WTC11 (cell line): ENCODE data around the gene APPL1. TPM values are rescaled to one million over a fixed set of nuclear protein-coding genes. Genes with fewer than 3 reads are reported as not detected.

Experiments used
- ATAC-seq: fragments of 200-7000 bp; cut with Tn5 transposase; 2 replicates; pipeline ENCODE4 v1.10.0; 2021; ENCODE audit warnings: mild to moderate bottlenecking, moderate library complexity
- CTCF ChIA-PET: fragments of 300-600 bp; sonication (Branson Sonifier 250); formaldehyde crosslinking; loops from one replicate; lab custom pipeline; 2021; ENCODE audit warnings: antibody characterized with exemption; lab: Charles Lee
- POLR2A ChIA-PET: fragments of 350-600 bp; sonication (Branson Sonifier 250); formaldehyde crosslinking; loops from one replicate; lab custom pipeline; 2021; ENCODE audit warnings: antibody characterized with exemption; lab: Charles Lee
- DNase-seq: peaks from one replicate; pipeline ENCODE4 v3.0.0; 2021; ENCODE audit warnings: low spot score
- H3K27ac Mint-ChIP-seq: 2 replicates; pipeline ENCODE4 v1.8.0; 2021; ENCODE audit warnings: mixed read lengths
- H3K27me3 Mint-ChIP-seq: 2 replicates; pipeline ENCODE4 v1.8.0; 2021; ENCODE audit warnings: low read depth, mild to moderate bottlenecking, moderate library complexity, mixed read lengths
- H3K36me3 Mint-ChIP-seq: 2 replicates; pipeline ENCODE4 v1.8.0; 2021; ENCODE audit warnings: mixed read lengths
- H3K4me1 Mint-ChIP-seq: 2 replicates; pipeline ENCODE4 v1.8.0; 2022; ENCODE audit warnings: mixed read lengths
- H3K4me3 Mint-ChIP-seq: 2 replicates; pipeline ENCODE4 v1.8.0; 2021; ENCODE audit warnings: mild to moderate bottlenecking, moderate library complexity, mixed read lengths
- H3K9me3 Mint-ChIP-seq: 2 replicates; pipeline ENCODE4 v1.8.0; 2021; ENCODE audit warnings: mixed read lengths
- CREB1 ChIP-seq: sonication (generic); formaldehyde crosslinking; IDR thresholded peaks from 2 replicates; pipeline ENCODE4 v1.8.0; 2023; ENCODE audit warnings: mild to moderate bottlenecking, missing genetic modification reagents
- ETV6 ChIP-seq: sonication (generic); formaldehyde crosslinking; IDR thresholded peaks from 2 replicates; pipeline ENCODE4 v1.8.1; 2022; ENCODE audit warnings: mild to moderate bottlenecking, missing genetic modification reagents
- JAZF1 ChIP-seq: fragments of 250-450 bp; sonication (Bioruptor Pico); IDR thresholded peaks from 2 replicates; pipeline ENCODE4 v1.9.0; 2021; ENCODE audit warnings: moderate library complexity, mild to moderate bottlenecking, inconsistent platforms
- MXD4 ChIP-seq: fragments of 250-450 bp; sonication (Bioruptor Pico); IDR thresholded peaks from 2 replicates; pipeline ENCODE4 v1.8.0; 2021; ENCODE audit warnings: mild to moderate bottlenecking, moderate library complexity, borderline replicate concordance
- MYBL2 ChIP-seq: sonication (generic); formaldehyde crosslinking; IDR thresholded peaks from 2 replicates; pipeline ENCODE4 v1.8.1; 2023; ENCODE audit warnings: mild to moderate bottlenecking, moderate library complexity, missing genetic modification reagents
- NFE2L1 ChIP-seq: sonication (generic); formaldehyde crosslinking; IDR thresholded peaks from 2 replicates; pipeline ENCODE4 v1.8.1; 2023; ENCODE audit warnings: missing genetic modification reagents
- NR2C2 ChIP-seq: sonication (generic); formaldehyde crosslinking; IDR thresholded peaks from 2 replicates; pipeline ENCODE4 v1.8.0; 2022; ENCODE audit warnings: mild to moderate bottlenecking, missing genetic modification reagents
- NR3C1 ChIP-seq: sonication (generic); formaldehyde crosslinking; conservative IDR thresholded peaks from 2 replicates; pipeline ENCODE4 v1.8.1; 2023; ENCODE audit warnings: low read depth, mild to moderate bottlenecking, missing genetic modification reagents
- OVOL2 ChIP-seq: fragments of 250-450 bp; sonication (Bioruptor Pico); IDR thresholded peaks from 2 replicates; pipeline ENCODE4 v1.9.0; 2021; ENCODE audit warnings: mild to moderate bottlenecking, borderline replicate concordance
- RORB ChIP-seq: fragments of 250-450 bp; sonication (Bioruptor Pico); IDR thresholded peaks from 2 replicates; pipeline ENCODE4 v1.9.0; 2021; ENCODE audit warnings: mild to moderate bottlenecking
- SOX15 ChIP-seq: fragments of 250-450 bp; sonication (Bioruptor Pico); IDR thresholded peaks from 2 replicates; pipeline ENCODE4 v1.9.0; 2021; ENCODE audit warnings: mild to moderate bottlenecking
- TEAD1 ChIP-seq: sonication (generic); formaldehyde crosslinking; IDR thresholded peaks from 2 replicates; pipeline ENCODE4 v1.8.0; 2022; ENCODE audit warnings: mild to moderate bottlenecking, missing genetic modification reagents
- TEAD4 ChIP-seq: sonication (generic); formaldehyde crosslinking; IDR thresholded peaks from 2 replicates; pipeline ENCODE4 v1.8.0; 2022; ENCODE audit warnings: mild to moderate bottlenecking, missing genetic modification reagents
- ZBTB21 ChIP-seq: sonication (generic); formaldehyde crosslinking; IDR thresholded peaks from 2 replicates; pipeline ENCODE4 v1.8.1; 2023; ENCODE audit warnings: mild to moderate bottlenecking, missing genetic modification reagents, borderline replicate concordance
- ZNF219 ChIP-seq: sonication (generic); formaldehyde crosslinking; IDR thresholded peaks from 2 replicates; pipeline ENCODE4 v1.8.0; 2023; ENCODE audit warnings: missing genetic modification reagents, mild to moderate bottlenecking, borderline replicate concordance
- ZNF232 ChIP-seq: sonication (generic); formaldehyde crosslinking; IDR thresholded peaks from 2 replicates; pipeline ENCODE4 v1.8.0; 2022; ENCODE audit warnings: mild to moderate bottlenecking, missing genetic modification reagents
- ZNF396 ChIP-seq: fragments of 250-450 bp; sonication (Bioruptor Pico); IDR thresholded peaks from 2 replicates; pipeline ENCODE4 v1.8.0; 2021; ENCODE audit warnings: mild to moderate bottlenecking, moderate library complexity, borderline replicate concordance
- total RNA-seq: library from RNA; stranded (reverse); gene quantifications from 3 replicates; pipeline ENCODE4 v1.2.3, GENCODE V29; 2021
- TF ChIP-seq, protein P1 (sequence below): sonication (generic); formaldehyde crosslinking; IDR thresholded peaks from 2 replicates; pipeline ENCODE4 v1.8.1; 2022; ENCODE audit warnings: low read depth, missing genetic modification reagents, borderline replicate concordance
- TF ChIP-seq, protein P2 (sequence below): sonication (generic); formaldehyde crosslinking; IDR thresholded peaks from 2 replicates; pipeline ENCODE4 v1.8.1; 2023; ENCODE audit warnings: mild to moderate bottlenecking, missing genetic modification reagents, moderate library complexity
- TF ChIP-seq, protein P3 (sequence below): sonication (generic); formaldehyde crosslinking; IDR thresholded peaks from 2 replicates; pipeline ENCODE4 v1.8.0; 2023; ENCODE audit warnings: mild to moderate bottlenecking, missing genetic modification reagents
- TF ChIP-seq, protein P4 (sequence below): sonication (generic); formaldehyde crosslinking; IDR thresholded peaks from 2 replicates; pipeline ENCODE4 v1.8.1; 2023; ENCODE audit warnings: mild to moderate bottlenecking, missing genetic modification reagents
- TF ChIP-seq, protein P5 (sequence below): sonication (generic); formaldehyde crosslinking; IDR thresholded peaks from 2 replicates; pipeline ENCODE4 v1.8.0; 2022; ENCODE audit warnings: missing genetic modification reagents
- TF ChIP-seq, protein P6 (sequence below): fragments of 250-450 bp; sonication (Bioruptor Pico); IDR thresholded peaks from 2 replicates; pipeline ENCODE4 v1.9.0; 2021; ENCODE audit warnings: moderate library complexity, mild to moderate bottlenecking, inconsistent platforms, borderline replicate concordance

APPL1 gene
- total RNA-seq, 1 experiment from 2014 or later = 35.8 TPM

DNA sequence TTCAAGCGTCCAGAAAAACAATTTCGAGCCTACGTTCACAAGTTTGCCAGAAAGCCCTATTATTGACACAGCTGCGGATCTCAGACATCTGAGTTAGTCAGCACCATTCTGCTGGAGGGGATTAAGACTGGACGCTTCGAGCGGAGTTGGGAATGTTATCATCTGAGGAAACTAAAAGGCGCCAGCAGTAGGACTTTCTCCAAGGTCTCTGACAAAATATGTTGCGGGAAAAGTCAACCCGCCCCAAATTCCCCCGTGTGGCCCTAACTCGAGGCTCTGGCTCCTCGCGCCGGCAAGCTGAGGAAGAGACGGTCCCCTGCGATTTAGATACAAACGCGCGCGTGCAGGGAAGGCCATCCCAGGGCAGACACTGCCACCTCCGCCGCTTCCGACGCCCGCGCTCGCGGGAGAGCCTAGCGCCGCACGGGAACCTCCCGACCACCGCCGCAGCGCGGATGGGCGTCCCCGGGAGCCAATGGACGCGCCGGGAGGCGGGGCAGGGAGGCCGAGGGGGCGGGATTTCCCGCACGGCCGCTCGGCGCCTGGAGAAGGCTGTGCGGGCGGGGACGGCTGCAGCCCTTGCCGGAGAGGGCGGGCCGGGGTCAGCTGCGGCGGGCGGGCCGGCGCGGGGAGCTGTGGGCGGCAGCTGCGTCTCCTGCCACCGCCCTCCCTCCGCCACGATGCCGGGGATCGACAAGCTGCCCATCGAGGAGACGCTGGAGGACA, at the start of gene APPL1 (continued):
- TF ChIP-seq, protein P1, sequence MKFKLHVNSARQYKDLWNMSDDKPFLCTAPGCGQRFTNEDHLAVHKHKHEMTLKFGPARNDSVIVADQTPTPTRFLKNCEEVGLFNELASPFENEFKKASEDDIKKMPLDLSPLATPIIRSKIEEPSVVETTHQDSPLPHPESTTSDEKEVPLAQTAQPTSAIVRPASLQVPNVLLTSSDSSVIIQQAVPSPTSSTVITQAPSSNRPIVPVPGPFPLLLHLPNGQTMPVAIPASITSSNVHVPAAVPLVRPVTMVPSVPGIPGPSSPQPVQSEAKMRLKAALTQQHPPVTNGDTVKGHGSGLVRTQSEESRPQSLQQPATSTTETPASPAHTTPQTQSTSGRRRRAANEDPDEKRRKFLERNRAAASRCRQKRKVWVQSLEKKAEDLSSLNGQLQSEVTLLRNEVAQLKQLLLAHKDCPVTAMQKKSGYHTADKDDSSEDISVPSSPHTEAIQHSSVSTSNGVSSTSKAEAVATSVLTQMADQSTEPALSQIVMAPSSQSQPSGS (CRISPR knock-in tag) = no peak
- TF ChIP-seq, protein P2, sequence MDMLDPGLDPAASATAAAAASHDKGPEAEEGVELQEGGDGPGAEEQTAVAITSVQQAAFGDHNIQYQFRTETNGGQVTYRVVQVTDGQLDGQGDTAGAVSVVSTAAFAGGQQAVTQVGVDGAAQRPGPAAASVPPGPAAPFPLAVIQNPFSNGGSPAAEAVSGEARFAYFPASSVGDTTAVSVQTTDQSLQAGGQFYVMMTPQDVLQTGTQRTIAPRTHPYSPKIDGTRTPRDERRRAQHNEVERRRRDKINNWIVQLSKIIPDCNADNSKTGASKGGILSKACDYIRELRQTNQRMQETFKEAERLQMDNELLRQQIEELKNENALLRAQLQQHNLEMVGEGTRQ (CRISPR knock-in tag) = peak; percentile 44
- TF ChIP-seq ZNF232 (CRISPR knock-in tag) (peak; percentile 87; the same call in 1 of the 2 replicates), MYBL2 (no peak; the same call in 1 of the 2 replicates), OVOL2 (CRISPR knock-in tag) (no peak), JAZF1 (no peak), NR3C1 (CRISPR knock-in tag) (no peak; the same call in 1 of the 2 replicates), RORB (CRISPR knock-in tag) (no peak), SOX15 (CRISPR knock-in tag) (no peak), NFE2L1 (CRISPR knock-in tag) (no peak), ZNF219 (no peak), TEAD1 (CRISPR knock-in tag) (no peak), ZNF396 (no peak), CREB1 (peak; percentile 75; the same call in 1 of the 2 replicates)
- TF ChIP-seq, protein P3, sequence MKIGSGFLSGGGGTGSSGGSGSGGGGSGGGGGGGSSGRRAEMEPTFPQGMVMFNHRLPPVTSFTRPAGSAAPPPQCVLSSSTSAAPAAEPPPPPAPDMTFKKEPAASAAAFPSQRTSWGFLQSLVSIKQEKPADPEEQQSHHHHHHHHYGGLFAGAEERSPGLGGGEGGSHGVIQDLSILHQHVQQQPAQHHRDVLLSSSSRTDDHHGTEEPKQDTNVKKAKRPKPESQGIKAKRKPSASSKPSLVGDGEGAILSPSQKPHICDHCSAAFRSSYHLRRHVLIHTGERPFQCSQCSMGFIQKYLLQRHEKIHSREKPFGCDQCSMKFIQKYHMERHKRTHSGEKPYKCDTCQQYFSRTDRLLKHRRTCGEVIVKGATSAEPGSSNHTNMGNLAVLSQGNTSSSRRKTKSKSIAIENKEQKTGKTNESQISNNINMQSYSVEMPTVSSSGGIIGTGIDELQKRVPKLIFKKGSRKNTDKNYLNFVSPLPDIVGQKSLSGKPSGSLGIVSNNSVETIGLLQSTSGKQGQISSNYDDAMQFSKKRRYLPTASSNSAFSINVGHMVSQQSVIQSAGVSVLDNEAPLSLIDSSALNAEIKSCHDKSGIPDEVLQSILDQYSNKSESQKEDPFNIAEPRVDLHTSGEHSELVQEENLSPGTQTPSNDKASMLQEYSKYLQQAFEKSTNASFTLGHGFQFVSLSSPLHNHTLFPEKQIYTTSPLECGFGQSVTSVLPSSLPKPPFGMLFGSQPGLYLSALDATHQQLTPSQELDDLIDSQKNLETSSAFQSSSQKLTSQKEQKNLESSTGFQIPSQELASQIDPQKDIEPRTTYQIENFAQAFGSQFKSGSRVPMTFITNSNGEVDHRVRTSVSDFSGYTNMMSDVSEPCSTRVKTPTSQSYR = peak; percentile 67; the same call in 1 of the 2 replicates
- TF ChIP-seq, protein P4, sequence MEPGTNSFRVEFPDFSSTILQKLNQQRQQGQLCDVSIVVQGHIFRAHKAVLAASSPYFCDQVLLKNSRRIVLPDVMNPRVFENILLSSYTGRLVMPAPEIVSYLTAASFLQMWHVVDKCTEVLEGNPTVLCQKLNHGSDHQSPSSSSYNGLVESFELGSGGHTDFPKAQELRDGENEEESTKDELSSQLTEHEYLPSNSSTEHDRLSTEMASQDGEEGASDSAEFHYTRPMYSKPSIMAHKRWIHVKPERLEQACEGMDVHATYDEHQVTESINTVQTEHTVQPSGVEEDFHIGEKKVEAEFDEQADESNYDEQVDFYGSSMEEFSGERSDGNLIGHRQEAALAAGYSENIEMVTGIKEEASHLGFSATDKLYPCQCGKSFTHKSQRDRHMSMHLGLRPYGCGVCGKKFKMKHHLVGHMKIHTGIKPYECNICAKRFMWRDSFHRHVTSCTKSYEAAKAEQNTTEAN (CRISPR knock-in tag) = peak; percentile 35; the same call in 1 of the 2 replicates

DNA sequence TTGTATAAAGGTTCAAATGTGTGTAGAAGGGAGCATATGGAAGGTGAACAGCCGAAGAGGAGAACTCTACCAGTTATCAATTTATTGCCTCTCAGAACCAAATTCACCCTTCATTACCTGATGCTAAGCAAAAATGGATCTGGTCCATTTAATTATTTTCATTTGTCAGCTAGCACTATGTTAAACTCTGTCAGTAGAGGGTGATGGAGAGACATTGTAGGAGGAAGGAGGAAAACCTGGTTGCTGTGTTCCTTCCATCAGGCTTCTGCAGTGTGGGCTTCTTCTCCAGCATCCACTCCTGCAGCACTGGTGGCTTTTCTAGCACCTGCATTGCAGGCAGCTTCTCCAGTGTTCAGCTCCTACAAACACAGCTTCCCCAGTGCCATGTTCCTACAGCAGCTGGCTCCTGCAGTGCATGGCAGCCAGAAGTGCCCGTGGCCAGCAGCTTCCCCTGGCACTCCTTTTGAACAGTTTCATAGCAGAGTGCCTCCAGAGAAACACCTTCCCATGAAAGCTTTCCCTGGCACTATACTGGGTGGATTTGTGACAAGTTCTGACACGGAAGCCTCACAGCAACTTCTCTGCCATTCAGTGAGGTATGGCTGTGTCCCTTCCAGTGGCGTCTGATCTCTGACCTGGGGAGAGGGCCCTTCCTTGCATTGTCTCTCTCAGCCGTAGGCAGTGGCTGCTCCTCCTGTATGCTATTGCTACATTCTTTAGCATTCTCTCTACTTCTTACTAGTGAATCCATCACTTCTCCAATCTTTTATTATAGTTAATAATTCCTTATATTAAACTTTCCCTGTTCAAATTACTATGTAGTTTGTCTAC, 47.7 kb upstream of the APPL1 start:
- no peak overlapping the region for H3K4me3 Mint-ChIP-seq
- H3K27ac Mint-ChIP-seq = no peak overlapping the region
- H3K4me1 Mint-ChIP-seq = peaks cover 14% of the 10 kb centered on the region
- CTCF ChIA-PET = interaction anchor here (0.7 to 2.4 kb wide), 15 partner anchors 9 to 255 kb away, joined by 3 to 16 read pairs (median 5); partner anchors contain the start of gene HESX1
- no peaks in the 10 kb centered on the region for H3K27me3 Mint-ChIP-seq
- ATAC-seq = peak; percentile 92
- H3K36me3 Mint-ChIP-seq = no peaks in the 10 kb centered on the region
- 0 out of 2 replicates have a peak, but pooled peaks cover 3% of the 10 kb centered on the region for H3K9me3 Mint-ChIP-seq
- POLR2A ChIA-PET = no interaction called here
- no peak for DNase-seq
- TF ChIP-seq TEAD4 (CRISPR knock-in tag) (no peak), NR2C2 (no peak), ETV6 (CRISPR knock-in tag) (no peak), MXD4 (CRISPR knock-in tag) (no peak), ZBTB21 (CRISPR knock-in tag) (no peak)
- TF ChIP-seq, protein P1 (CRISPR knock-in tag) = no peak
- TF ChIP-seq, protein P5, sequence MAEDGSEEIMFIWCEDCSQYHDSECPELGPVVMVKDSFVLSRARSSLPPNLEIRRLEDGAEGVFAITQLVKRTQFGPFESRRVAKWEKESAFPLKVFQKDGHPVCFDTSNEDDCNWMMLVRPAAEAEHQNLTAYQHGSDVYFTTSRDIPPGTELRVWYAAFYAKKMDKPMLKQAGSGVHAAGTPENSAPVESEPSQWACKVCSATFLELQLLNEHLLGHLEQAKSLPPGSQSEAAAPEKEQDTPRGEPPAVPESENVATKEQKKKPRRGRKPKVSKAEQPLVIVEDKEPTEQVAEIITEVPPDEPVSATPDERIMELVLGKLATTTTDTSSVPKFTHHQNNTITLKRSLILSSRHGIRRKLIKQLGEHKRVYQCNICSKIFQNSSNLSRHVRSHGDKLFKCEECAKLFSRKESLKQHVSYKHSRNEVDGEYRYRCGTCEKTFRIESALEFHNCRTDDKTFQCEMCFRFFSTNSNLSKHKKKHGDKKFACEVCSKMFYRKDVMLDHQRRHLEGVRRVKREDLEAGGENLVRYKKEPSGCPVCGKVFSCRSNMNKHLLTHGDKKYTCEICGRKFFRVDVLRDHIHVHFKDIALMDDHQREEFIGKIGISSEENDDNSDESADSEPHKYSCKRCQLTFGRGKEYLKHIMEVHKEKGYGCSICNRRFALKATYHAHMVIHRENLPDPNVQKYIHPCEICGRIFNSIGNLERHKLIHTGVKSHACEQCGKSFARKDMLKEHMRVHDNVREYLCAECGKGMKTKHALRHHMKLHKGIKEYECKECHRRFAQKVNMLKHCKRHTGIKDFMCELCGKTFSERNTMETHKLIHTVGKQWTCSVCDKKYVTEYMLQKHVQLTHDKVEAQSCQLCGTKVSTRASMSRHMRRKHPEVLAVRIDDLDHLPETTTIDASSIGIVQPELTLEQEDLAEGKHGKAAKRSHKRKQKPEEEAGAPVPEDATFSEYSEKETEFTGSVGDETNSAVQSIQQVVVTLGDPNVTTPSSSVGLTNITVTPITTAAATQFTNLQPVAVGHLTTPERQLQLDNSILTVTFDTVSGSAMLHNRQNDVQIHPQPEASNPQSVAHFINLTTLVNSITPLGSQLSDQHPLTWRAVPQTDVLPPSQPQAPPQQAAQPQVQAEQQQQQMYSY (CRISPR knock-in tag) = peak; percentile 57
- TF ChIP-seq, protein P6, sequence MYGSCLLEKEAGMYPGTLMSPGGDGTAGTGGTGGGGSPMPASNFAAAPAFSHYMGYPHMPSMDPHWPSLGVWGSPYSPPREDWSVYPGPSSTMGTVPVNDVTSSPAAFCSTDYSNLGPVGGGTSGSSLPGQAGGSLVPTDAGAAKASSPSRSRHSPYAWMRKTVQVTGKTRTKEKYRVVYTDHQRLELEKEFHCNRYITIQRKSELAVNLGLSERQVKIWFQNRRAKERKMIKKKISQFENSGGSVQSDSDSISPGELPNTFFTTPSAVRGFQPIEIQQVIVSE (CRISPR knock-in tag) = no peak
